ENCODE measurements around the gene CFAP61.
A peak's percentile ranks its signal among the peaks of the same experiment; 100 is the strongest.

Gene CFAP61

GRCh38 chr20:20369250-20370093 is 317.1 kb downstream of the CFAP61 start (continued):
- no peak for TF ChIP-seq ZBTB1 (tag by site-specific recombination; IDR thresholded peaks at IDR 0.05)
- no peak for TF ChIP-seq ZNF561 (tag by site-specific recombination; IDR thresholded peaks at IDR 0.05; ENCODE audit: borderline replicate concordance)
- TF ChIP-seq ZNF501 (tag by site-specific recombination; IDR thresholded peaks at IDR 0.05), result no peak
- no peak for TF ChIP-seq ZNF18 (tag by site-specific recombination; IDR thresholded peaks at IDR 0.05)
- no peak for TF ChIP-seq ZNF274 (IDR thresholded peaks at IDR 0.05; ENCODE audit: low read length)
- no peak for TF ChIP-seq ZNF274 (tag by site-specific recombination; IDR thresholded peaks at IDR 0.05; ENCODE audit: borderline replicate concordance)
- TF ChIP-seq ZNF837 (tag by site-specific recombination; IDR thresholded peaks at IDR 0.05), result no peak
- TF ChIP-seq, protein P1, sequence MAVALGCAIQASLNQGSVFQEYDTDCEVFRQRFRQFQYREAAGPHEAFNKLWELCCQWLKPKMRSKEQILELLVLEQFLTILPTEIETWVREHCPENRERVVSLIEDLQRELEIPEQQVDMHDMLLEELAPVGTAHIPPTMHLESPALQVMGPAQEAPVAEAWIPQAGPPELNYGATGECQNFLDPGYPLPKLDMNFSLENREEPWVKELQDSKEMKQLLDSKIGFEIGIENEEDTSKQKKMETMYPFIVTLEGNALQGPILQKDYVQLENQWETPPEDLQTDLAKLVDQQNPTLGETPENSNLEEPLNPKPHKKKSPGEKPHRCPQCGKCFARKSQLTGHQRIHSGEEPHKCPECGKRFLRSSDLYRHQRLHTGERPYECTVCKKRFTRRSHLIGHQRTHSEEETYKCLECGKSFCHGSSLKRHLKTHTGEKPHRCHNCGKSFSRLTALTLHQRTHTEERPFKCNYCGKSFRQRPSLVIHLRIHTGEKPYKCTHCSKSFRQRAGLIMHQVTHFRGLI (tag by site-specific recombination; IDR thresholded peaks at IDR 0.05), result no peak
- no peak for TF ChIP-seq ZFP69B (tag by site-specific recombination; IDR thresholded peaks at IDR 0.05)
- TF ChIP-seq ZNF223 (tag by site-specific recombination; IDR thresholded peaks at IDR 0.05), result no peak
- peak; percentile 92 for TF ChIP-seq ZNF394 (tag by site-specific recombination; IDR thresholded peaks at IDR 0.05; ENCODE audit: borderline replicate concordance)
- peak; percentile 53; the same call in 1 of the 2 replicates for TF ChIP-seq ZSCAN5A (tag by site-specific recombination; IDR thresholded peaks at IDR 0.05)
- no peak for TF ChIP-seq ZNF664 (tag by site-specific recombination; IDR thresholded peaks at IDR 0.05)
- TF ChIP-seq, protein P2, sequence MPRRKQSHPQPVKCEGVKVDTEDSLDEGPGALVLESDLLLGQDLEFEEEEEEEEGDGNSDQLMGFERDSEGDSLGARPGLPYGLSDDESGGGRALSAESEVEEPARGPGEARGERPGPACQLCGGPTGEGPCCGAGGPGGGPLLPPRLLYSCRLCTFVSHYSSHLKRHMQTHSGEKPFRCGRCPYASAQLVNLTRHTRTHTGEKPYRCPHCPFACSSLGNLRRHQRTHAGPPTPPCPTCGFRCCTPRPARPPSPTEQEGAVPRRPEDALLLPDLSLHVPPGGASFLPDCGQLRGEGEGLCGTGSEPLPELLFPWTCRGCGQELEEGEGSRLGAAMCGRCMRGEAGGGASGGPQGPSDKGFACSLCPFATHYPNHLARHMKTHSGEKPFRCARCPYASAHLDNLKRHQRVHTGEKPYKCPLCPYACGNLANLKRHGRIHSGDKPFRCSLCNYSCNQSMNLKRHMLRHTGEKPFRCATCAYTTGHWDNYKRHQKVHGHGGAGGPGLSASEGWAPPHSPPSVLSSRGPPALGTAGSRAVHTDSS (tag by site-specific recombination; IDR thresholded peaks at IDR 0.05), result no peak
- no peak for TF ChIP-seq ZNF707 (tag by site-specific recombination; IDR thresholded peaks at IDR 0.05)
- no peak for TF ChIP-seq ZNF341 (tag by site-specific recombination; IDR thresholded peaks at IDR 0.05; ENCODE audit: low read depth)
- no peak for TF ChIP-seq FEZF1 (tag by site-specific recombination; IDR thresholded peaks at IDR 0.05)
- TF ChIP-seq ZNF791 (tag by site-specific recombination; IDR thresholded peaks at IDR 0.05), result no peak
- no peak for TF ChIP-seq KLF16 (tag by site-specific recombination; IDR thresholded peaks at IDR 0.05)
- no peak for TF ChIP-seq ZNF121 (tag by site-specific recombination; IDR thresholded peaks at IDR 0.05)
- no peak for TF ChIP-seq ZNF560 (tag by site-specific recombination; IDR thresholded peaks at IDR 0.05; ENCODE audit: borderline replicate concordance)
- TF ChIP-seq ZNF629 (tag by site-specific recombination; IDR thresholded peaks at IDR 0.05), result no peak
- no peak for TF ChIP-seq ZNF571 (tag by site-specific recombination; IDR thresholded peaks at IDR 0.05)
- TF ChIP-seq ZNF558 (tag by site-specific recombination; IDR thresholded peaks at IDR 0.05), result no peak
- TF ChIP-seq MYNN (tag by site-specific recombination; IDR thresholded peaks at IDR 0.05; ENCODE audit: borderline replicate concordance), result no peak
- no peak for TF ChIP-seq PRDM2 (tag by site-specific recombination; IDR thresholded peaks at IDR 0.05; ENCODE audit: borderline replicate concordance)
